ENCODE measurements around the gene ANKRD40CL. TPM values are rescaled to one million over a fixed set of nuclear protein-coding genes. Genes with fewer than 3 reads are reported as not detected.

The ANKRD40CL gene
- total RNA-seq, 3 donors from 2014 or later (not counting 1 experiment from before 2014, with no cell fraction given): not detected

DNA sequence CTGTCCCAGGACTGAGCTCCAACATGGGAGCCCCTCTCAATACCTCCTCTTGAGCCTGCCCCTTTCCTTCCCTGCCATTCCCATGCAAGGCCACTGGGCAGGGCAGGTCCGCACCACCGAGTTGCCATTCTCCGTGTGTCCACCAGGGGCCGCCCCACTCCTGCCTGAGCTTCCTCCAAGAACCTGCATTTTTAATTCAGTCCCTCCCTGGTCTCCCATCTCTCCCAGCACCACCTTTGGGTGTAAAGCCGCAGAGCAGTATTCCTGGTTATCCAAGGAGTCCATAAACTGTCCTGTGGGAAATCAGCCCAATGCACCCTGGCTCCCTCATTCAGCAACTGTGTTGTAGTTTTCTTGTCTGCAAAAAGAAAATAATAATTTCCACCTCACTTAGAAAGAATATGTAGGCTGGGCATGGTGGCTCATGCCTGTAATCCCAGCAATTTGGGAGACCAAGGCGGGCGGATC, 15.9 kb upstream of the ANKRD40CL start:
- Mint-ChIP-seq H3K36me3 (no peaks in the 10 kb centered on the region), H3K4me3 (no peak overlapping the region), H3K27ac (no peak overlapping the region), H3K4me1 (peaks cover 0 to 13% of the 10 kb centered on the region in 2 donors), H3K9me3 (no peaks in the 10 kb centered on the region), H3K27me3 (ENCODE audit: low read depth in 2 of 2) (peaks cover 0 to 6% of the 10 kb centered on the region in 2 donors)
- Histone ChIP-seq H3K9me3 (ENCODE audit: control insufficient read depth, insufficient read depth, low read length) (no peaks in the 10 kb centered on the region), H3K36me3 (ENCODE audit: control insufficient read depth, insufficient read depth, low read length) (no peaks in the 10 kb centered on the region), H3K27me3 (ENCODE audit: control insufficient read depth, insufficient read depth, low read length) (peaks cover 6% of the 10 kb centered on the region), H3K27ac (ENCODE audit: low read length) (no peak overlapping the region), H3K4me3 (ENCODE audit: low read length) (no peak overlapping the region), H3K4me1 (ENCODE audit: control insufficient read depth, insufficient read depth, low read length) (peaks cover 32% of the 10 kb centered on the region)
- TF ChIP-seq, protein P1, sequence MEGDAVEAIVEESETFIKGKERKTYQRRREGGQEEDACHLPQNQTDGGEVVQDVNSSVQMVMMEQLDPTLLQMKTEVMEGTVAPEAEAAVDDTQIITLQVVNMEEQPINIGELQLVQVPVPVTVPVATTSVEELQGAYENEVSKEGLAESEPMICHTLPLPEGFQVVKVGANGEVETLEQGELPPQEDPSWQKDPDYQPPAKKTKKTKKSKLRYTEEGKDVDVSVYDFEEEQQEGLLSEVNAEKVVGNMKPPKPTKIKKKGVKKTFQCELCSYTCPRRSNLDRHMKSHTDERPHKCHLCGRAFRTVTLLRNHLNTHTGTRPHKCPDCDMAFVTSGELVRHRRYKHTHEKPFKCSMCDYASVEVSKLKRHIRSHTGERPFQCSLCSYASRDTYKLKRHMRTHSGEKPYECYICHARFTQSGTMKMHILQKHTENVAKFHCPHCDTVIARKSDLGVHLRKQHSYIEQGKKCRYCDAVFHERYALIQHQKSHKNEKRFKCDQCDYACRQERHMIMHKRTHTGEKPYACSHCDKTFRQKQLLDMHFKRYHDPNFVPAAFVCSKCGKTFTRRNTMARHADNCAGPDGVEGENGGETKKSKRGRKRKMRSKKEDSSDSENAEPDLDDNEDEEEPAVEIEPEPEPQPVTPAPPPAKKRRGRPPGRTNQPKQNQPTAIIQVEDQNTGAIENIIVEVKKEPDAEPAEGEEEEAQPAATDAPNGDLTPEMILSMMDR (IDR thresholded peaks at IDR 0.05): peak; percentile 90
- WGBS (ENCODE audit: insufficient coverage): 16% methylated on average over 7 of the region's 7 CpGs
- DNase-seq: peak; percentile 76 to 86
- ATAC-seq: peak; percentile 88 to 94 (median 89)
- intact Hi-C loops (cut with micrococcal nuclease): loop anchor here (2.0 to 5.0 kb wide), 2 partner anchors 59 to 174 kb away; no protein-coding TSS in a partner anchor

DNA sequence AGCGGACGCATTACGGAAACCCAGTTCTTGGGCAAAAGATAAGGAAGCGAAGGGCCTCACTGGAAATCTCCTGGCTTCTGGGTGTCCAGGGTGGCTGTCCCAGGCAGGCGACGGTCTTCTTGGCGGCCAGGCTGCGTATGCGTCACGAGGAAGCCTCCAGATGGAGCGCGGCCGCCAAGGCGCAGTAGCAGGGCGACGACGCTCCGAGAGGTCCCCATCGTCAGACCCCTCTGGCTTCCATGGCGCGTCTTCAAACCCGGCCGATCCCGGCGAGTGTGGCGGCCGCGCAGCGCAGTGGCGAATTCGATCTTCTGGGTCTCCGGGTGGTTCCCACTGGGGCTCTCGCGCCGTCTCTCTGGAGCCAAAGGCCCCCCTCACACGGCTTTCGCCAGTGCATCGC, 13.8 kb upstream of the ANKRD40CL start:
- H3K4me3 ChIP-seq (ENCODE audit: low read length): no peak overlapping the region
- ATAC-seq: no peak

DNA sequence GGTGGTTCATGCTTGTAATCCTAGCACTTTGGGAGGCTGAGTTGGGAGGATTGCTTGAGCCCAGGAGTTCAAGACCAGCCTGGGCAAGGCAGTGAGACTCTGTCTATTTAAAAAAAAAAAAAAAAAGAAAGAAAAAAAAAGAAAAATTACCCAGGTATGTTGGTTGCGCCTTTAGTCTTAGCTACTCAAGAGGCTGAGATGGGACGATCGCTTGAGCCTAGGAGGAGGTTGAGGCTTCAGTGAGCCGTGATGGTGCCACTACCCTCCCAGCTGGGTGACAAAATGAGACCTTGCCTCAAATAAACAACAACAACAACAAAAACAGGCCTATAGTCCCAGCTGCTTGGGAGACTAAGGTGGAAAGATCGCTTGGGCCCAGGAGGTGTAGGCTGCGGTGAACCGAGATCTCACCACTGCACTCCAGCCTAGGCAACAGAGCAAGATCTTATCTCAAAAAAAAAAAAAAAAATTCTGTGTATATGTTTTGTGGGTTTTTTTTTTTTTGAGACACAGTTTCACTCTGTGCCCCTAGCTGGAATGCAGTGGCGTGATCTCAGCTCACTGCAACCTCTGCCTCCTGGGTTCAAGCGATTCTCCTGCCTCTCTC, 12.5 kb upstream of the ANKRD40CL start:
- H3K9me3 ChIP-seq (ENCODE audit: control insufficient read depth, insufficient read depth, low read length): no peaks in the 10 kb centered on the region
- WGBS (ENCODE audit: insufficient coverage): 36% methylated on average over 5 of the region's 9 CpGs
- intact Hi-C loops (cut with micrococcal nuclease): loop anchor here (5.0 kb wide), 1 partner anchor 62 kb away; no protein-coding TSS in a partner anchor
- Mint-ChIP-seq H3K4me3 (peak overlapping the region; percentile 53), H3K36me3 (no peaks in the 10 kb centered on the region), H3K9me3 (no peaks in the 10 kb centered on the region), H3K4me1 (peaks cover 0 to 13% of the 10 kb centered on the region in 2 donors), H3K27ac (no peak overlapping the region), H3K27me3 (ENCODE audit: low read depth in 2 of 2) (peaks cover 0 to 6% of the 10 kb centered on the region in 2 donors)
- H3K4me1 ChIP-seq (ENCODE audit: control insufficient read depth, insufficient read depth, low read length): peaks cover 32% of the 10 kb centered on the region
- peaks cover 6% of the 10 kb centered on the region for H3K27me3 ChIP-seq (ENCODE audit: control insufficient read depth, insufficient read depth, low read length)
- DNase-seq (peak in 1 of 2 donors; percentile 83), ATAC-seq (peak; percentile 56 to 65 (median 57))
- TF ChIP-seq, protein P1 (IDR thresholded peaks at IDR 0.05): no peak
- H3K27ac ChIP-seq (ENCODE audit: low read length): no peak overlapping the region
- H3K36me3 ChIP-seq (ENCODE audit: control insufficient read depth, insufficient read depth, low read length): no peaks in the 10 kb centered on the region
- H3K4me3 ChIP-seq (ENCODE audit: low read length): no peak overlapping the region

More for the DNA sequence above, 13.8 kb upstream of the ANKRD40CL start:
- H3K4me1 ChIP-seq (ENCODE audit: control insufficient read depth, insufficient read depth, low read length): peaks cover 32% of the 10 kb centered on the region
- Mint-ChIP-seq H3K4me1 (peaks cover 0 to 13% of the 10 kb centered on the region in 2 donors), H3K36me3 (no peaks in the 10 kb centered on the region), H3K27me3 (ENCODE audit: low read depth in 2 of 2) (peaks cover 0 to 6% of the 10 kb centered on the region in 2 donors), H3K9me3 (no peaks in the 10 kb centered on the region), H3K27ac (no peak overlapping the region), H3K4me3 (peak overlapping the region; percentile 54)
- H3K27me3 ChIP-seq (ENCODE audit: control insufficient read depth, insufficient read depth, low read length): peaks cover 6% of the 10 kb centered on the region
- H3K9me3 ChIP-seq (ENCODE audit: control insufficient read depth, insufficient read depth, low read length): no peaks in the 10 kb centered on the region
- intact Hi-C loops (cut with micrococcal nuclease): loop anchor here (5.0 kb wide), 1 partner anchor 61 kb away; no protein-coding TSS in a partner anchor
- no peak for DNase-seq
- H3K27ac ChIP-seq (ENCODE audit: low read length): no peak overlapping the region
- no peaks in the 10 kb centered on the region for H3K36me3 ChIP-seq (ENCODE audit: control insufficient read depth, insufficient read depth, low read length)
- 50% methylated on average over 38 of the region's 38 CpGs for WGBS (ENCODE audit: insufficient coverage)
- TF ChIP-seq, protein P1 (IDR thresholded peaks at IDR 0.05): no peak
